Activated naive CD8-positive, alpha-beta T cell (primary cell): Measurements from ENCODE around the gene RAPGEF5.

Experiments used
- H3K27ac Mint-ChIP-seq: one replicate; pipeline ENCODE4 v1.8.0; 2021; ENCODE audit warnings: mixed read lengths
- H3K27me3 Mint-ChIP-seq: one replicate; pipeline ENCODE4 v1.8.0; 2021; ENCODE audit warnings: mixed read lengths
- H3K36me3 Mint-ChIP-seq: one replicate; pipeline ENCODE4 v1.8.0; 2021; ENCODE audit warnings: mixed read lengths
- H3K4me1 Mint-ChIP-seq: one replicate; pipeline ENCODE4 v1.8.0; 2021; ENCODE audit warnings: low read depth, mixed read lengths
- H3K4me3 Mint-ChIP-seq: one replicate; pipeline ENCODE4 v1.8.0; 2021; ENCODE audit warnings: mild to moderate bottlenecking, mixed read lengths
- H3K9me3 Mint-ChIP-seq: one replicate; pipeline ENCODE4 v1.8.0; 2021; ENCODE audit warnings: low read depth, mixed read lengths

Gene RAPGEF5

GRCh38 chr7:22319424-22320403 lies 37.2 kb downstream of the RAPGEF5 start:
- no peak overlapping the region for H3K27ac Mint-ChIP-seq
- peaks cover 5% of the 10 kb centered on the region for H3K27me3 Mint-ChIP-seq
- no peaks in the 10 kb centered on the region for H3K4me1 Mint-ChIP-seq
- H3K9me3 Mint-ChIP-seq: no peaks in the 10 kb centered on the region
- no peaks in the 10 kb centered on the region for H3K36me3 Mint-ChIP-seq
- no peak overlapping the region for H3K4me3 Mint-ChIP-seq

GRCh38 chr7:22318376-22318775 lies 38.6 kb downstream of the RAPGEF5 start:
- H3K27ac Mint-ChIP-seq: no peak overlapping the region
- H3K27me3 Mint-ChIP-seq: peaks cover 6% of the 10 kb centered on the region
- no peaks in the 10 kb centered on the region for H3K9me3 Mint-ChIP-seq
- no peak overlapping the region for H3K4me3 Mint-ChIP-seq
- H3K4me1 Mint-ChIP-seq: no peaks in the 10 kb centered on the region
- no peaks in the 10 kb centered on the region for H3K36me3 Mint-ChIP-seq

- H3K27ac Mint-ChIP-seq: no peak overlapping the region
- no peaks in the 10 kb centered on the region for H3K9me3 Mint-ChIP-seq
- H3K27me3 Mint-ChIP-seq: peaks cover 6% of the 10 kb centered on the region
- no peaks in the 10 kb centered on the region for H3K36me3 Mint-ChIP-seq
- no peaks in the 10 kb centered on the region for H3K4me1 Mint-ChIP-seq
- no peak overlapping the region for H3K4me3 Mint-ChIP-seq
Observed at GRCh38 chr7:22317632-22318031, 39.3 kb downstream of the RAPGEF5 start.

GRCh38 chr7:22316914-22317313 lies 40.0 kb downstream of the RAPGEF5 start:
- no peaks in the 10 kb centered on the region for H3K36me3 Mint-ChIP-seq
- no peak overlapping the region for H3K4me3 Mint-ChIP-seq
- no peak overlapping the region for H3K27ac Mint-ChIP-seq
- no peaks in the 10 kb centered on the region for H3K4me1 Mint-ChIP-seq
- no peaks in the 10 kb centered on the region for H3K9me3 Mint-ChIP-seq
- H3K27me3 Mint-ChIP-seq: peaks cover 6% of the 10 kb centered on the region

- H3K4me1 Mint-ChIP-seq: no peaks in the 10 kb centered on the region
- H3K27ac Mint-ChIP-seq: no peak overlapping the region
- H3K27me3 Mint-ChIP-seq: peaks cover 2% of the 10 kb centered on the region
- no peaks in the 10 kb centered on the region for H3K9me3 Mint-ChIP-seq
- H3K4me3 Mint-ChIP-seq: no peak overlapping the region
- no peaks in the 10 kb centered on the region for H3K36me3 Mint-ChIP-seq
Observed at GRCh38 chr7:22307816-22308215, 49.1 kb downstream of the RAPGEF5 start.

GRCh38 chr7:22305706-22306105 lies 51.2 kb downstream of the RAPGEF5 start:
- Mint-ChIP-seq H3K9me3 (no peaks in the 10 kb centered on the region), H3K27me3 (peaks cover 2% of the 10 kb centered on the region), H3K27ac (no peak overlapping the region), H3K4me1 (no peaks in the 10 kb centered on the region), H3K4me3 (no peak overlapping the region), H3K36me3 (no peaks in the 10 kb centered on the region)

GRCh38 chr7:22302951-22303423 lies 54.0 kb downstream of the RAPGEF5 start:
- Mint-ChIP-seq H3K27me3 (peaks cover 6% of the 10 kb centered on the region), H3K36me3 (no peaks in the 10 kb centered on the region), H3K4me3 (no peak overlapping the region), H3K4me1 (no peaks in the 10 kb centered on the region), H3K9me3 (no peaks in the 10 kb centered on the region), H3K27ac (no peak overlapping the region)

GRCh38 chr7:22302193-22302592 lies 54.8 kb downstream of the RAPGEF5 start:
- Mint-ChIP-seq H3K36me3 (no peaks in the 10 kb centered on the region), H3K9me3 (no peaks in the 10 kb centered on the region), H3K4me3 (no peak overlapping the region), H3K4me1 (no peaks in the 10 kb centered on the region), H3K27me3 (peaks cover 6% of the 10 kb centered on the region), H3K27ac (no peak overlapping the region)

GRCh38 chr7:22301790-22302189 lies 55.2 kb downstream of the RAPGEF5 start:
- Mint-ChIP-seq H3K4me1 (no peaks in the 10 kb centered on the region), H3K36me3 (no peaks in the 10 kb centered on the region), H3K9me3 (no peaks in the 10 kb centered on the region), H3K27ac (no peak overlapping the region), H3K27me3 (peaks cover 6% of the 10 kb centered on the region), H3K4me3 (no peak overlapping the region)

GRCh38 chr7:22300839-22301238 lies 56.1 kb downstream of the RAPGEF5 start:
- no peak overlapping the region for H3K4me3 Mint-ChIP-seq
- no peaks in the 10 kb centered on the region for H3K4me1 Mint-ChIP-seq
- peaks cover 6% of the 10 kb centered on the region for H3K27me3 Mint-ChIP-seq
- H3K9me3 Mint-ChIP-seq: no peaks in the 10 kb centered on the region
- no peaks in the 10 kb centered on the region for H3K36me3 Mint-ChIP-seq
- no peak overlapping the region for H3K27ac Mint-ChIP-seq

- H3K27me3 Mint-ChIP-seq: peaks cover 4% of the 10 kb centered on the region
- peaks cover 12% of the 10 kb centered on the region for H3K4me1 Mint-ChIP-seq
- no peaks in the 10 kb centered on the region for H3K9me3 Mint-ChIP-seq
- no peaks in the 10 kb centered on the region for H3K36me3 Mint-ChIP-seq
- no peak overlapping the region for H3K27ac Mint-ChIP-seq
- H3K4me3 Mint-ChIP-seq: no peak overlapping the region
Observed at GRCh38 chr7:22296916-22297315, 60.0 kb downstream of the RAPGEF5 start.

GRCh38 chr7:22296265-22296566 lies 60.7 kb downstream of the RAPGEF5 start:
- no peak overlapping the region for H3K4me3 Mint-ChIP-seq
- H3K4me1 Mint-ChIP-seq: peaks cover 12% of the 10 kb centered on the region
- no peaks in the 10 kb centered on the region for H3K36me3 Mint-ChIP-seq

GRCh38 chr7:22295402-22296264 lies 61.3 kb downstream of the RAPGEF5 start:
- Mint-ChIP-seq H3K4me3 (no peak overlapping the region), H3K27ac (no peak overlapping the region), H3K4me1 (peaks cover 12% of the 10 kb centered on the region), H3K9me3 (no peaks in the 10 kb centered on the region), H3K36me3 (no peaks in the 10 kb centered on the region), H3K27me3 (peaks cover 4% of the 10 kb centered on the region)

More at GRCh38 chr7:22296265-22296566, 60.7 kb downstream of the RAPGEF5 start:
- no peak overlapping the region for H3K27ac Mint-ChIP-seq
- H3K27me3 Mint-ChIP-seq: peaks cover 4% of the 10 kb centered on the region
- H3K9me3 Mint-ChIP-seq: no peaks in the 10 kb centered on the region

- peaks cover 17% of the 10 kb centered on the region for H3K4me1 Mint-ChIP-seq
- peaks cover 6% of the 10 kb centered on the region for H3K27me3 Mint-ChIP-seq
- H3K36me3 Mint-ChIP-seq: no peaks in the 10 kb centered on the region
- H3K27ac Mint-ChIP-seq: no peak overlapping the region
- H3K4me3 Mint-ChIP-seq: no peak overlapping the region
- H3K9me3 Mint-ChIP-seq: no peaks in the 10 kb centered on the region
Observed at GRCh38 chr7:22292531-22292930, 64.4 kb downstream of the RAPGEF5 start.

- no peak overlapping the region for H3K27ac Mint-ChIP-seq
- H3K27me3 Mint-ChIP-seq: peaks cover 6% of the 10 kb centered on the region
Observed at GRCh38 chr7:22291977-22292376, 65.0 kb downstream of the RAPGEF5 start.

More at GRCh38 chr7:22291977-22292376, 65.0 kb downstream of the RAPGEF5 start:
- Mint-ChIP-seq H3K4me1 (peaks cover 17% of the 10 kb centered on the region), H3K4me3 (no peak overlapping the region), H3K9me3 (no peaks in the 10 kb centered on the region), H3K36me3 (no peaks in the 10 kb centered on the region)
